ENCODE results near the gene HIGD2A.
"Not testable (repeated sequence)": the region's sequence is repeated elsewhere in the genome, so short reads cannot be mapped to it uniquely, and the experiment has no call there.

Gene HIGD2A

DNA sequence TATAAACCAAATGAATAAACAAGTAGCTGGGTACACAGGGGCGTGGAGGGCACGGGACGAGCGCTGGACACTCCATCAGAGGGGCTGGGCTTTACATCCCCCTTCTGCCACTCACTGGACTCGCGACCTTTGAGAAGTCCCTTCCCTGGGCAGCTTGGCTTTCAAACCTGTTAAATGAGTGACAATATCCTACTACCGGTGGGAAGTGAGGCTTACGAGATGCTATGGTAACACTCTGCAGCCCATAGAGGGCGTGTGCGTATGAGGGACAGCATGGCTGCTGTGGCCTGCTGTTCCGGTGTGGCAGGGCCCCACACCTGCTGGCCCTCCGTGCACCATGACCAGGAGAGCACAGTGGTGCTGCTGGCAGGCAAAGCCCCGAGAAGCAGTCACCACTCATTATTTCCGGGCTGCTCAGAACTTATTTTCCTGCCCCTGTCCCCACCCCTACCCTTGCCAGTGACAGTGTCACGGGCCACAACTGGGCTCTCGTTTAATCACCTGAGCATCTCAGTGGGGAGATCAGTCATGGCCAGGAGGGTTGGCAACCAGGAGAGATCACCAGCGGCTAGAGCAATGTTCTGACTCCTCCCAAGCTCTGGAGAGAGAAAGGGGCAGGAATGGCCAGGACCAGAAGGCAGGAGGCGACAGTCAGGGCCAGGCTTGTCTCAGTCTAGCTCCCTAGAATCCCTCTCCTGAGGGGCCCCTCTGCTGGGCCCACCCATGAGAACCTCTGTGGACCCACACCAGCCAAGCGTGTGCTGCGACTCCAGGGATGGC lies 17.3 kb downstream of the HIGD2A start:
- no peaks in the 10 kb centered on the region for H3K36me3 ChIP-seq (ENCODE audit: low read length)
- H3K27me3 ChIP-seq (ENCODE audit: low read length), result no peaks in the 10 kb centered on the region
- no peaks in the 10 kb centered on the region for H4K20me1 ChIP-seq (ENCODE audit: low read depth, low read length)
- H3K9ac ChIP-seq (ENCODE audit: low read length), result no peak overlapping the region
- H3K27ac ChIP-seq (ENCODE audit: low read depth, low read length), result no peak overlapping the region
- H2AFZ ChIP-seq (ENCODE audit: low read depth, low read length, severe bottlenecking), result no peak overlapping the region
- no peak overlapping the region for H3K4me2 ChIP-seq (ENCODE audit: low read depth, low read length, poor library complexity, severe bottlenecking)
- H3F3A ChIP-seq (ENCODE audit: insufficient read depth), result no peaks in the 10 kb centered on the region
- no peak overlapping the region for H3K4me3 ChIP-seq (ENCODE audit: insufficient read depth, low read length, poor library complexity, severe bottlenecking)
- TF ChIP-seq CTCF (IDR thresholded peaks at IDR 0.05; ENCODE audit: insufficient read depth, low read length, poor library complexity, severe bottlenecking) (no peak), EZH2phosphoT487 (conservative IDR thresholded peaks at IDR 0.05; ENCODE audit: low read length) (no peak)
- no peaks in the 10 kb centered on the region for H3K79me2 ChIP-seq (ENCODE audit: insufficient read depth, low read length)
- no peaks in the 10 kb centered on the region for H3K9me2 ChIP-seq (replicated peaks; ENCODE audit: insufficient read depth, low read length)
- no peaks in the 10 kb centered on the region for H3K9me3 ChIP-seq (ENCODE audit: insufficient read depth, low read length)

DNA sequence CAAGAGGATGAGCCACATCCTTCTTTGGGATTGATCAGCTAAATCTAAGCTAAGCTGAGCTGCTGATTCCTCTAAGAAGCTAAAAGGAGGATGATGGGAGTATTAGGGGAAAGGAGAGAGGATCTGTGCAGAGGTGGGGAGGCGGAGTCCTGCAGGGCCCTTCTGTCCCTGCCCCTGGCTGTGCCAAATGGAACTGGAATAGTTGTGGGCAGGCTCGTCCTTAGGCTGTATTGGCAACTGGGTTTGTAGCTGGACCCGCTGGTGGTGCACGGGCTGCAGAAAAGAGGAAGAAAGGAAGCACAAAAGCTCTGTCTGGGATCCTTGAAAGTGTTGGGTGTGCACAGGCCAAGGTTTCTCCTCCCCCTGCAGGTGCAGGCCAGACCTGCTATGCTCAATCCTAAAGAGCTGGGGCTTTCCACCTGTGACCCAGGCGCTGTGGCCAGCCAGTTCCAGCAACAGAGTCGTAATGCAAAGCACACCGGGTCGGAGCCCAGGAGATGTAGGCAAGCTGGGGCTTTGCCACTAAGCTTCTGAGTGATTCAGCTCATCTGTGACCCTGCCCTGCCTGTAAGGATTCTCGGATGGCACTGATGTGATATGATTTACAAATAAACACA lies 18.0 kb downstream of the HIGD2A start:
- Histone ChIP-seq H4K20me1 (ENCODE audit: low read depth, low read length) (no peaks in the 10 kb centered on the region), H3K36me3 (ENCODE audit: low read length) (no peaks in the 10 kb centered on the region), H3K79me2 (ENCODE audit: insufficient read depth, low read length) (no peaks in the 10 kb centered on the region), H3K9me3 (ENCODE audit: insufficient read depth, low read length) (no peaks in the 10 kb centered on the region), H3K9me2 (replicated peaks; ENCODE audit: insufficient read depth, low read length) (no peaks in the 10 kb centered on the region), H3K4me3 (ENCODE audit: insufficient read depth, low read length, poor library complexity, severe bottlenecking) (no peak overlapping the region), H3K4me2 (ENCODE audit: low read depth, low read length, poor library complexity, severe bottlenecking) (no peak overlapping the region), H3F3A (ENCODE audit: insufficient read depth) (no peaks in the 10 kb centered on the region), H3K27me3 (ENCODE audit: low read length) (no peaks in the 10 kb centered on the region), H2AFZ (ENCODE audit: low read depth, low read length, severe bottlenecking) (no peak overlapping the region), H3K27ac (ENCODE audit: low read depth, low read length) (no peak overlapping the region), H3K9ac (ENCODE audit: low read length) (no peak overlapping the region)
- TF ChIP-seq EZH2phosphoT487 (conservative IDR thresholded peaks at IDR 0.05; ENCODE audit: low read length), result no peak
- no peak for TF ChIP-seq CTCF (IDR thresholded peaks at IDR 0.05; ENCODE audit: insufficient read depth, low read length, poor library complexity, severe bottlenecking)

DNA sequence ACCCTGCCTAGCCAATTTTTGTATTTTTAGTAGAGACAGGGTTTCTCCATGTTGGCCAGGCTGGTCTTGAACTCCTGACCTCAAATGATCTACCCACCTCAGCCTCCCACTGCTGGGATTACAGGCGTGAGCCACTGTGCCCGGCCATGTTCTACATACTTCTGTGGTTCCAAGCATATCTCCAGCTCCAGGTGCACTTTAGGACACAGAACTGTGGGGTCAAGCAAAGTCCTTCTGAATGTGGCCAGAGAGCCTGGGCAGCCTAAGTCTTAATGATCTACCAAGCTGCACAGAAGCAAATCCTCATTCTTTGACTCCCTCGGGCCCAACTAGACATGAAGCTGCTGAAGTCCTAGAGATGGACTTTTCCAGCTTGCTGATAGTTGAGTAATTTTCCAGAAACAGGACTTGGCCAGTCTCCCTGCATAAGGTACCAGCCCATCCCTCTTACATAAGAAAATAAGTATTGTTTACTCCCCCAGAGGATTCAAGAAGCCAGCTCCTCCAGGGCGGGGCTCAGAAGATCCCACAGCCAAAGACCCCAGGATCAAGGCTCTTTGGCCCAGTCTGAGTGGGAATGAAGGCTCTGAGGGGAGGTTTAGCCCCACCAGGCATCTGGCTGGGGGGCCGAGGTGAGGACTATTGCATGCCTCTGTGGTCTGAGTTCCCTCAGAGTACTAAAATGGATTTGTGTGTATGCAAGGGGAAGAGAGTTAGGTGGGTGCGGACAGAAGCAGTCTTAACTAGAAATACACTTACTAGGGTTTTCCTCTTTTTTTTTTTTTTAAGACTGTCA lies 19.1 kb downstream of the HIGD2A start:
- no peaks in the 10 kb centered on the region for H3K9me3 ChIP-seq (ENCODE audit: insufficient read depth, low read length)
- no peak overlapping the region for H3K9ac ChIP-seq (ENCODE audit: low read length)
- no peaks in the 10 kb centered on the region for H3K27me3 ChIP-seq (ENCODE audit: low read length)
- no peaks in the 10 kb centered on the region for H4K20me1 ChIP-seq (ENCODE audit: low read depth, low read length)
- no peak overlapping the region for H3K4me2 ChIP-seq (ENCODE audit: low read depth, low read length, poor library complexity, severe bottlenecking)
- no peak overlapping the region for H3K27ac ChIP-seq (ENCODE audit: low read depth, low read length)
- H3K9me2 ChIP-seq (replicated peaks; ENCODE audit: insufficient read depth, low read length), result no peaks in the 10 kb centered on the region
- no peak for TF ChIP-seq CTCF (IDR thresholded peaks at IDR 0.05; ENCODE audit: insufficient read depth, low read length, poor library complexity, severe bottlenecking)
- no peak for TF ChIP-seq EZH2phosphoT487 (conservative IDR thresholded peaks at IDR 0.05; ENCODE audit: low read length)
- H3K4me3 ChIP-seq (ENCODE audit: insufficient read depth, low read length, poor library complexity, severe bottlenecking), result no peak overlapping the region
- H3F3A ChIP-seq (ENCODE audit: insufficient read depth), result no peaks in the 10 kb centered on the region
- H3K36me3 ChIP-seq (ENCODE audit: low read length), result no peaks in the 10 kb centered on the region
- no peak overlapping the region for H2AFZ ChIP-seq (ENCODE audit: low read depth, low read length, severe bottlenecking)
- no peaks in the 10 kb centered on the region for H3K79me2 ChIP-seq (ENCODE audit: insufficient read depth, low read length)

- H3K9ac ChIP-seq (ENCODE audit: low read length); H2AFZ ChIP-seq (ENCODE audit: low read depth, low read length, severe bottlenecking); H3K9me3 ChIP-seq (ENCODE audit: insufficient read depth, low read length); H3K4me3 ChIP-seq (ENCODE audit: insufficient read depth, low read length, poor library complexity, severe bottlenecking); H4K20me1 ChIP-seq (ENCODE audit: low read depth, low read length); H3K79me2 ChIP-seq (ENCODE audit: insufficient read depth, low read length); H3K9me2 ChIP-seq (replicated peaks; ENCODE audit: insufficient read depth, low read length); H3F3A ChIP-seq (ENCODE audit: insufficient read depth); H3K27me3 ChIP-seq (ENCODE audit: low read length); H3K36me3 ChIP-seq (ENCODE audit: low read length); H3K27ac ChIP-seq (ENCODE audit: low read depth, low read length); H3K4me2 ChIP-seq (ENCODE audit: low read depth, low read length, poor library complexity, severe bottlenecking): not testable (repeated sequence)
Measured at GRCh38 chr5:176408252-176408573, 19.7 kb downstream of the HIGD2A start.

Data from SU-DHL-6 (cell line).